Adrenal gland (tissue), 5 donors: ENCODE data around the gene LZTFL1.

ENCODE experiments used
- POLR2A ChIP-seq, 2 donors: fragments of 450-650 bp; IDR thresholded peaks; one replicate each; pipeline ENCODE4 v1.6.1; 2017; ENCODE audit warnings: antibody characterized with exemption in 2 of 2, mild to moderate bottlenecking in 2 of 2, moderate library complexity in 1 of 2
- TF ChIP-seq, protein P1 (sequence below), 6 experiments: fragments of 450-650 bp in 4 of 6; fragments of 200-600 bp in 2 of 6; sonication (generic) in 1 of 6; IDR thresholded peaks; 1 replicate in 5 of 6; 2 replicates in 1 of 6; pipeline versions ENCODE4 v1.5.1 to v1.8.0; 2016 to 2021; ENCODE audit warnings: antibody characterized with exemption in 6 of 6, mild to moderate bottlenecking in 2 of 6, moderate library complexity in 1 of 6
- donor health status: DM: no; HTN: no; CAD: no.

GRCh38 chr3:45786801-45787495, 55.0 kb downstream of the LZTFL1 start:
- TF ChIP-seq, protein P1, sequence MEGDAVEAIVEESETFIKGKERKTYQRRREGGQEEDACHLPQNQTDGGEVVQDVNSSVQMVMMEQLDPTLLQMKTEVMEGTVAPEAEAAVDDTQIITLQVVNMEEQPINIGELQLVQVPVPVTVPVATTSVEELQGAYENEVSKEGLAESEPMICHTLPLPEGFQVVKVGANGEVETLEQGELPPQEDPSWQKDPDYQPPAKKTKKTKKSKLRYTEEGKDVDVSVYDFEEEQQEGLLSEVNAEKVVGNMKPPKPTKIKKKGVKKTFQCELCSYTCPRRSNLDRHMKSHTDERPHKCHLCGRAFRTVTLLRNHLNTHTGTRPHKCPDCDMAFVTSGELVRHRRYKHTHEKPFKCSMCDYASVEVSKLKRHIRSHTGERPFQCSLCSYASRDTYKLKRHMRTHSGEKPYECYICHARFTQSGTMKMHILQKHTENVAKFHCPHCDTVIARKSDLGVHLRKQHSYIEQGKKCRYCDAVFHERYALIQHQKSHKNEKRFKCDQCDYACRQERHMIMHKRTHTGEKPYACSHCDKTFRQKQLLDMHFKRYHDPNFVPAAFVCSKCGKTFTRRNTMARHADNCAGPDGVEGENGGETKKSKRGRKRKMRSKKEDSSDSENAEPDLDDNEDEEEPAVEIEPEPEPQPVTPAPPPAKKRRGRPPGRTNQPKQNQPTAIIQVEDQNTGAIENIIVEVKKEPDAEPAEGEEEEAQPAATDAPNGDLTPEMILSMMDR (IDR thresholded peaks at IDR 0.05) = no peak
- TF ChIP-seq POLR2A (IDR thresholded peaks at IDR 0.05) = no peak
